Stimulated activated CD8-positive, alpha-beta memory T cell treated with anti-CD3 and anti-CD28 coated beads, Interleukin-7, amount 100 ng/mL, for 48 hours (primary cell): Measurements from ENCODE around the gene POLR3G.

Experiments
- DNase-seq, 2 donors: peaks; one replicate each; pipeline ENCODE4 v3.0.0-alpha.2; 2020; ENCODE audit warnings: low read depth in 1 of 2; ENCODE audit errors: extremely low read depth in 1 of 2

The POLR3G gene

DNA sequence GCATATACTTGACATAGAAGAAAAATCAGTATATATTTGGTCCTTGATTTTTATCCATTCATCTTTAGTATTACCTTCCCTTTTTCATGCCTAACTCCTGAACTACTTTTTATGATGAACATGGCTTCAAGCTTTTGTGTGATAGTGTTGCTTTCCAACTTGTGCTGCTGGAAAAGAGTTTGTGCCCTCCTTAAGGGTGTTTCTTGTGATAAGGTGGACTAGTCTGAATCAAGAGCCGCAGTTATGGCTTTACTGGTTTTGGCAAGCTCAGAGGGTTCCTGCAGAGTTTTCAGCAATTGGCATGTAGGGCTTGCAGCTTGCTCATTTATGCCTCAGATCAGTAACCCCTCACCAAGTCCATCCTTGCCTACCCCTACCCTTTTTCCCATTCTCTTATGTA, 20.5 kb downstream of the POLR3G start:
- DNase-seq = no peak

DNA sequence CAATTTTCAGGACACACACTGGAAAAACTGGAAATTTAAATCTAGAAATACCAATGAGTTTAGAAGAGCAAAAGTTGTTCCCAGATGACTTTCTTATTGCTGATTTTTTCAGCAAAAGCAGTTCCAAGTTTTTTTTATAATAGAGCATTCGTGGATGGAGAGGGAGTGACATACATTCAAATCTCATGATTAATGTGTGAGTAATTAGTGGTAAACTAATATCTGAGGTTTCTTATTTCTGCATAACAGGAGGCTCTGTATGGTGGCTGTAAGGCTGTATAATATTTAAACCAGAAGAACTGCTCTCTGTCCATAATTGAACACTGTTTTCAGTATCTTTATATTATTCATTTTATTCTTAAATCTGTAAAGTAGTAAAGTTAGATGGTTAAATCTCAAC, 28.9 kb downstream of the POLR3G start:
- no peak for DNase-seq

DNA sequence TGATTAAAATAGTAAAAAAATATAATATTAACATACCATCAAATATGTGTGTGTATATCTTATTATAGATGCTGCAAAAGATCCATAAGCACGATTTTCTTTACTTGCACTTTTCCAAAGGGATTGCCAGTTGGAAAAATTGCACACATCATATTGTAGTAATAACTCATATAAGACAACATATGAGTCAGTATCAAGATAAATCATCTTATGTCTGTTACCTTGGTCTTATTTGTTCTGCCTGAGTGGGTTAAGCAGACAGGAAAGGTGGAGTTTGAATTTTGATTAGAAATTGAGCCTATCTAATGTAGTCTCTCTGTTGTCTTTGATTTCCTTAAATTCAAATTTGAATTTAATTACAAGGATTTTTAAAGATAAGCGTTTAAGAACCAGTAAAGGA, 30.1 kb downstream of the POLR3G start:
- no peak for DNase-seq

DNA sequence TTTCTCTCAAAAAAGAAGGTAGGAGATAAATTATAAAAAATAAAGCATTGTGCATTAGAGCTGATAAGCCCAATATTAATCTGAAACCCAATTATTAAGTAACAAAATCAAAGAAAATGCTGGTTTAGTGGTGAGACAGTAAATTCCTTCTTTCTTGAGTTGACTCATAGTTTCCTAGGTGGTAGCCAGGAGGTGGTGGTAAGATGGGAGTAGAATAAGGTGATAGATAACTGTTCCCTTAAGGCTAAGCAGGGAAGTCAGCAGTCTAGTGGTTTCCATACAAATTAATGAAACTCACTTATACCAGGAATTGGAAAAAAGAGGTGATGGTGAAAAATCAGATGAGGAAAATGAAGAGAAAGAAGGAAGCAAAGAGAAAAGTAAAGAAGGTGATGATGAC, 31.6 kb downstream of the POLR3G start:
- DNase-seq = no peak

DNA sequence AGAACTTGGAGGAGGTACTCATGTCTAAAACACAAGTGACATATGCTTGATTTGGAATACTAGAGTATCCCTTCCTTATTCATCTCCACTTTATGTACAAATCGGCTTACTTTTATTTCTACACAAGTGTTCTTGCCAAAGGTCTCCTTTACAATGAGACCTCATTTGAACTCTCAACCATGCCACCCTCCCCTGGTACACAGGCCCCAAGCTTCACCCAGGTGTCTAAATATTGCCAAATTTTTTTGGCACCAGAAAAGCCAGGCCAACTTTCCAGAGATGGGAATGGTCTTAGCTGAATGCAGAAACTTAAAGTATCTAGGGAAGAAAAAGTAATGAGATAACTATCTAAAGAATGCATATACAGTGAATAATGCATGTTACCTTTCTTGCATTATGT, 35.8 kb downstream of the POLR3G start:
- no peak for DNase-seq

DNA sequence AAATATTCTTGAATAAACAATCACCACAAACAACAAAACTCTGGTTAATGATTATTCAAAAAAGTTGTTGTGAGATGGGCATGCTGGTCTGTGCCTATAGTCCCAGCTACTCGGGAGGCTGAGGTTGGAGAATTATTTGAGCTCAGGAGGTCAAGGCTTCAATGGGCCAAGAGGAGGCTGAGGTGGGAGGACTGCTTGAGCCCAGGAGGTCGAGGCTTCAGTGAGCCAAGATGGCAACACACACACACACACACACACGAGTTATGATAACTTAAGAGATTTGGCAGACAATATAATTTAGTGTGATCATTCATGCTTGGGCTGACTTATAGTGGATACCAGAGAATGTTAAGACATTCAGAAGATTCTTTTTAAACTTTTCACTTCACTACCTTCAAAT, 39.9 kb downstream of the POLR3G start:
- no peak for DNase-seq

DNA sequence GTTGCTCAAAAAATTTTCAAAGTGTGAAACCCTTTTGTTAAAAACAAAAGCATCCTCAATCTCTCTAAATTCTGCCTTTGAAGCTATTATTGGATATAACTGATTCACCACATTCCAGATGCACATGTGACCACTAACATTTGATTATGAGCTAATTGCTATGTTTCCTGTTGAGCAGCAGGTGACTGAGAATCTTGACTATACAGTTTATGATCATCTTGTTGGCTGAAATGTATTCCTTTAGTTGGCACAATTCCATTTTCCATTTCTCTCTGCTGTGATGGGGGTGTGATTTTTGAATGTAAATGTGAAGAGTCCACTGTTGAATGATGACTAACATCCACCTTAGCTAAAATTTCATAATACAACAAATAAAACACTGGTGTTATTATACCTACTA, 44.0 kb downstream of the POLR3G start:
- DNase-seq = no peak

DNA sequence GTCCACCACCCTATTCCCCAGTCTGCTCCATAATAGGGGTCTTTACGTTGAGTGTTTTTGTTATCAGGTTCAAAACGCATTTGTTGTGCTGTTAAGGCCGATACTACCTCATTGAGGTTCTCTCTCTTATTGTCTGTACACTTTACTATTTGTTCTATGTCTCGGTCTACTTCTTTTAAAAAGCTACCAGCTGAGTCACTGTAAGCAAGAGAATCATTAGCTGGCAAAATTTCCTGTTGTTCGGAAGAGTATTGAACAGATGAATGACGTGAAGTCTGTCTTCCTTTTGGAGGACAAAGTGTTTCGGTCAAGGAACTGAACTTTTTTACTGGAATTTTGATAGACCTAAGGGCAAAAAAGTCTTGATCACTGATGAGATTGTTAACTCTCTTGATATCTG, 44.4 kb downstream of the POLR3G start:
- no peak for DNase-seq

DNA sequence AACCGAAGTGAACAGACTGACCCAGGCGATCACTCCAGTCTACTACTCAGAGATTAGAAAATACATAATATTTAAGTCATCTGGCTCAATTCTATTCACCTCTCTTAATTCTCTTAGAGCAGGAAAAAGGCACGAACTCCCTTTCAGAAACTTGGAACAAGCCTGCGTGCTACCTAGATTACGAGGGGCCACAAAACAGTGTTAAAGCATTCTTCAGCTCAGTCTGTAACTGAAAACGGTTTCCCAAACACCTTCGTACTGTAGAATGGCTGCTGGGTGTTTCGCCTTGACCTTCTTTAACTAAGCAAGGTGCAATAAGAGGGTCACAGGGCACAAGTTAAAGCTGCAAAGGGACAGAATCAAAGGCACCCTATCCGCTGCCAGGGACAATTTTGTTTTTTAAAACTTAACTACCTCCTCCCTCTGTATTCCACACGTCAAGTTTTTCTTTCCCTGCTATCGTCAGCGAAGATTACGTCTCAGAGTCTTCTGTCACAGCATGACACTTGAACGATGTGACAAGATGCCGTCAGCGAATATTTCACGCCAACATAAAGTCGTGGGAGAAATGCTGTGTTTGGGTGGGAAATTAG, 54.0 kb downstream of the POLR3G start:
- peak in 1 of 2 donors; percentile 0 for DNase-seq

DNA sequence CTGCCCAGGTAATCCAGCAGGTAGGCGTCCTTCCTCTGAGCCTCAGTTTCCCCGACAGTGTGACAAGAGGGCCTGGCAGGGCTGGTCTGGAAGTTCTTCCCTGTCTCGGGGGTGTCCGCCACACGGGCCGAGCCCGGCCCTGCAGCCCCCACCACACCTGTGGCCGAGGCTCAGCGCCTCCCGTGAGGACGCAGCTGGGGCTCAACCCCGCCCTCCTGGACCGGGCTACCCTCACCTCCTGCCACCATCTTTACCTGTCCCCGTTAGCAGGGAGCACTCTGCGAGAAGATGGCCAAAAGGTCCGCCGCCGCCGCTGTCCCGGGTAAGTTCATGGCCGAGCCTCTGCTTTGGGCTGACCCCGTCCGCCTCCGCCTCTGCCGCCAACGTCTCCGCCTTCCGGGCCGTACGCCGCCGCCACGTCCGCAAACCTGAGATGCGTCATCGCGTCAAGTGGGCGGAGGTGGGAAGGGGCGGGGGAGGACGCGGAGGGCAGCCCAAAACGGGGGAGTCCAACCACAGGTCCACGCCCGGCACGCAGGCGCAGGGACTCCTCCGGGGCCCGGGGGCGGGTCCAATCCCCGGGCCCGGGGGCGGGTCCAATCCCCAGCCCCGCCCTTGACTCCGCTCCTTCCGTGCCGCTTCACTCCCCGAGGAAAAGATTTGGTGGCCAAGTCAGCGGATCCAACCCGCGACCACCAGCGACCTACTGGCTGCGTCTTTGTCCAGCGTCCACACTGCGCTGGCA, 54.7 kb downstream of the POLR3G start, which contains the start of gene LYSMD3:
Gene LYSMD3, minus strand, starts transcription at position 391 of the 745 bp plus-strand sequence. CDS start 4,295 bp downstream, outside the sequence.
- DNase-seq = peak; percentile 92 to 95

DNA sequence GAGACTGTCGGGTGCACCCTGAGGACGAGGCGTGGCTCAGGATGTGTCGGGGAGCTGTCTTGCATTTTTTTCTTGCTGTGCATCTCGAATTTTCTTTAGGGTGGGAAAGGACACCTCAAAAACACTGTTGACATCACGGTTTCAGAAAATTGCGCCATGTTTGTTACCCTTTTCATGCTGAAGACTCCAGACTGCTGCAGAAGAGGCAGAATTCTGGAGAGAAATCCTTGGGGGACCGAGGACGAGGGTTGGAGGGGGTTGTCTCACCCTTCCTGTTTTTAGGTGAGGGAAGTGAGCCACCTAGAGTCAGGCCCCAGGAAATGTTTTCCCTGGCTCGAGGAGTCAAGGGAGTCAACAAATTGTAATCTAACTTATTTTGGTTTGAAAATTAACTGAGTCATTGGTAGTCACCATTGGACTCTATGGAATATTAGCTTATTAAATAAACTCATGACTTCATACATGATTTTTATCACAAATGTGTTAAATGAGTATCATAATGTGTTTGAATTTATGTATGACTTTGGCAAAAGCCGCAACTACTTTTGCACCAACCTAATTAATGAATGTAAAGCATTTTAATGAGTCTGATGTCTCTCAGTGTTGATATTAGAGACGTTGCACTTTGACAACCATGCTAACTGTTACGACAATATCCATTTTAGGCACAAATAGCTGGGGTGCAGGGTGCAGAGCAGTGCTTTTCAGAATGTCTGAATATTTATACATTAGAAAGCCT, 55.4 kb downstream of the POLR3G start:
- DNase-seq = peak; percentile 8 to 47

DNA sequence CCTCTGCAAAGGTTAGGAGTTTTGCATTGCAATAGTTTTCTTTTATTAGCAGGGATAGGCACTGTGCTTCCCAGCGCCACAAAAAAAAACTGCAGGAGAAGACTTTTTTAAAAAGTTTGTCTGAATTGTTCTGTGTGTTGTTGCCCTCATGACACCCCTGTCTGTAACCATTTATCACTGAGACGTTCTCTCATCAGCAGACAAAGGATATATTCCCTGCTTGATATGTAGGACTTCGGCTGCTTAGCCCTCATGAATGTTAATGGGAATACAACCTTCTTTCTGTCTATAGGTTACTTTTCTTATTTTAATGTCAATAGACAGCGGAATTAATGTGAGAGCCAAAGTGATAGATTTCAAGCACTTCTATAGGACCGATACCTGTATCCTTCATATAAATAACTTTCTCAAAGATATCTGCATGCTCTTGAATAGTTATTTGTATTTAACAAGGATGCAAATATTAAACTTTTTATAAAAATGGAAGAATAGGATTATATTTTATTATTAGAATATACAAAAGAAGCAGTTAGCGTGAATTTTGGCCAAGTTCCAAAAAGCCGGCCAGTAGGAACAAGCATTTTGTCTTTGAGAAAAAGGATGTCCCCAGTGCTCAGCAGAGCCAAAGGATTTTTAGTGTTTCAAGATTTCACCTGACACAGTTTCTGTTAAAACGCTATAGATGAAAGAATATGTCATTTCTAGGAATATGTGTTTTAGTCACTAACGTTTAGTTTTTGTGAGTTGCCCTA, 56.2 kb downstream of the POLR3G start:
- DNase-seq = no peak

DNA sequence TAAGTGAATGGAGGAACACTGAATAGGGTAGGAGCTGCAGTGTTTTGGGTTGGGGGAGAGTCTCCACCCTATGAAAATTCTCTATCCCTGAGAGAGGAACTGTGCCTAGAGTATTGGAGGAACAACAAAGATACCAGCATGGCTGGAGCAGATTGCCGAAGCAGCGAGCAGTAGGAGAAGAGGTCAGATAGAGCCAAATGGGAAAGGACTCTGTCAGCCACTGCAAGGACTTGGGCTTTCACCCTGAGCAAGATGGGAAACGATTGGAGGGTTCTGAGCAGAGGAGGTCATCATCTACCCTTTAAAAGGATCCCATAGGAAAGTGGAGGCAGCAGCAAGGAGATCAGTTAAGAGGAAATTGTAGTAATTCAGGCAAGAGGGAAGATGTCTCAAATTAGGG, 59.1 kb downstream of the POLR3G start:
- no peak for DNase-seq

DNA sequence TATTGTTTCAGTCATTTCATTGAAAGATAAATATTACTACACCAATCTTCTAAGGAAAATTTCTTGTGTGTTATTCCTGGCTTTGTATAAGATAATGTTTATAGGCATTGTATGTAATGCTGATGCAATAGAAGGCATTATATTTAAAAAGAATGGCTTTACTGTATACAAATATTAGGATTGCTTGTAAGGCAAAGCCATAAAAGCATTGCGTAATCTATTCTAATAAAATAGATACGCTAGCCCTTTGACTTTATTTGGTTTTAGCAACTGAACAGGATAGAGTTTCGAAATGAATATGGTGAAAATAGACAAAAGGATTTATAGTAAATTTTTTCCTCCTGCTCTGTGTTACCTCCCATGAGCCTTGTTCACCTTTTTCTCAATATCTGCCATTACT, 60.3 kb downstream of the POLR3G start:
- no peak for DNase-seq

DNA sequence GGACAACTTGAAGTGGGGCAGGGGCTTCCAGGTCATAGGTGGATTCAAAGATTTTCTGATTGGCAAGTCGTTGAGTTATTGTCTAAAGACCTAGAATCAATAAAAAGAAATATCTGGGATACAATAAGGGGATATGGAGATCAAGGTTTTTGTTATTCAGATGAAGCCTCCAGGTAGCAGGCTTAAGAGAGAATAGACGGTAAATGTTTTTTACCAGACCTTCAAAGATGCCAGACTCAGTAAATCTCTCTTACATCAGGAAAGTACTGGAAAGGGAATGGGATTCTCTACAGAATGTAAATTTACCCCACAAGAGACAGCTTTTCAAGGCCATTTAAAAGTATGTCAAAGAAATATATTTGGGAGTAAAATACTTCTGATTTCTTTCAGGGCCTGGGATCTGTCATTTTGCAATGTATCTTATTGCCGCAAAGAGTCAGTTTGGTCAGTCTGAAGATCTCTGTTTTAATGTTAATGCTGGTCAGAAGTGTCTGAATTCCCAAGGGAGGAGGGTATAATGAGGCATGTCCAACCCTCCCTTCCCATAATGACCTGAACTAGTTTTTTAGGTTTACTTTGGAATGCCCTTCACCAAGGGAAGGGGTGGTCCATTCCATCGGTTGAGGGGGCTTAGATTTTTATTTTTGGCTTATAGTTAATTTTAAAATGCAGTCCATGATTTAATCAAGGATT, 68.3 kb downstream of the POLR3G start:
- no peak for DNase-seq

DNA sequence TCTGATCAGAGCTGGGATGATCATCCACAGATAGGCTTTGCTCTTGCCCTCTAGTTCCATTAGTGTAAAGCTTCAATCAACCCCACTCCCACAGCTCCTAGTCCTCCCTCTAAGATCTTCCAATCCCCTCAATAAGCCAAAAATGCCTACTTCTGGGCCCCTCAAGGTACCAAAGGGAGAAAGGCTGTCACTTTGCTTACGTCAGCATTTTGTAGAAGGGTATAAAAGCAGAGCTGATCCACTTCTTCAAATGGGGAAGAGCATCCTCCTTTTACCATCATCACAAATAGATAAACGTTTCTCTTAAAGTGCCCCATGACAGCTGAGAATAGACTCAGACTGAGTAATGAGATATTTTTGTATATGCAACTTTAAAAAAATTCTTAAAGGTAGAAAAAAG, 70.8 kb downstream of the POLR3G start:
- DNase-seq = no peak

DNA sequence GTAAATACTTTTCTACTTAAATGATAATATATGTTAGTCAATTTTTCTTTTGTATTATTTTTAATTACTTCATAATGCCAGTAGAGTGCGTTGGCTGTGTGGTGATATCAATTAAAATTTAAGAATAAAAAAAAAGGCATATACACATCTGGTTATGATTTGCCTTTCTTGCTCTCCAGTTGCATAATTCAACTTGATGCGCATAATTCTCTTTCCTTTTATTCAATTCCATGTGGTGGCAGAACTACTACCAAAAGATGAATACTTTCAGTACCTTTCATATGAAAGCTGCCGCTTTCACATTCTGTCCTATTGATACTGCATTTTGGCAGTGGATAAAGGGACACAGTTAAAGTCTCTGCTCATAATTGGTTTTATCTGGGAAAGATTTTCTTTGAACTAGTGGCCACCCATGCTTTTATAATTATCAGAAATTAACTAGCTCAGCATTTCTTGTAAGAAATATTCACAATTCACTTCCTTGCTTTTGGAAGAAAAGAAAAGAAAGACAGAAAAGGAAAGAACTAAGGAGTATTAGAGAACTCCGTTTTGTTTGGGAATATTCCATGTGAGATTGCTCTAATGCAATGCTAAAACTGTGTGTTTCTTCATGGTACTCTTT, 71.7 kb downstream of the POLR3G start:
- DNase-seq = no peak

DNA sequence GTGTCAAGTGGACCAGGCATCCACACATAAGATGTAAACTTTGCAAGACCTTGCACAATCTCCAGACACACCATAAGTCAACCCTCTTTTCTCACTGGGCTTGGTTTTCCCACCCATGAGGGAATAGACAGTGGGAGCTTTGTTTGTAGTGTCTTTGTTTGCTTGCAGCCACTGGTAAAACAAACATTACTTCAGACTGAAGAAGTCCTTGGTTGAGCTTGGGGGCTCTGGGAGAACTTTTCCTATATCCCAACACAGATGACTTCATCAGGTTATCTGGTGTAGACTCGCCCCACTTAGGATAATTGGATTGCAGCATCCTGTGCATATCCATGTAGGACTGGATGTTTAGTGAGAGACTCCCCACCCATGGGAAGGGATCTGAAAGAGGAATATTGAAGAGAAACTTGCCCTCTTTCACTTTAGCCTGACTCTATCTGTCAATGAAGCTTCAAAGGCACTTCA, 72.4 kb downstream of the POLR3G start:
- DNase-seq = no peak

DNA sequence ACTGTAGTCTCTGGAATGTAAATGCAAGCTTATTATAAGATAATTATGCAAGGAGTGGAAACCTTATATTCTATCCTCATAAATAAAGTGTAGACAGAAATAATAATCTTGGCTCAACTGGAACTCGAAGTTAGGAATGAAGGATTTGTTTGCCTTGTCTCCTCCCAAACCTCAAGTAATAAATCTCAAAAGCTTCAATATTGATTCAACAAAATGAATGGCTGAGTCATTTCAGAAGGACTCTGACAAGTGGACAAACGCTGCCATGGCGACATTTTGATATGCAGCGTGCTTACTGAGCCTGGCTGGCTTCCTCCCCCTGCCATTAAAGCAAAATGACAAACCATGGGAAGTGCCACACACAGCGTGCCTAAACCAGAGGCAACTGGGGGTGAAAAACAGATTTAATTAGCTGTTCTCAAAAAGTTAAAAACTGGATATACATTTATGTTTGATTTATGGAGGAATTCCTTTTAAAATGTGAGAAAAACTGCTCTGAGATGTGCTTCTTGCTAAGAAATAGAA, 73.5 kb downstream of the POLR3G start:
- DNase-seq = no peak

DNA sequence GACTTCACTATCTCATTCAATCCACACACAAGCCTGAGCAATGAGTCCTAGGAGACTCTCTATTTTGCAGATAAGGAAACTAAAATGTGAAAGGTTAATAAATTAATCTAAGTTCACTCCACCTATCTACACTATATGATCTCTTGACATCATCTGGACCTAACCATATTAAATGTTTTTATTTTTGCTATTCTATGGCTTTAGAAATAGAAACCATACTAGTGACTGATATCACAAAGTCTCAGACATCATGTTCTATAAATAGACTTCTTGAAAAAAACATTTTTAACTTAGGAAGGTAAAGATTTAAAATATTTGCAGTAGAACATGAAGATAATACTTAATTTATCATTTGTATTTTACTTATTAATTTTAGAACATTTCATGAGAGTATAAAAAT, 74.6 kb downstream of the POLR3G start:
- no peak for DNase-seq
